SU-DHL-6 (cell line): ENCODE data around the gene TDG.
"Not testable (repeated sequence)": the region's sequence is repeated elsewhere in the genome, so short reads cannot be mapped to it uniquely, and the experiment has no call there.

Experiments
- H2AFZ ChIP-seq: fragments of 200-600 bp; sonication (generic); 2 replicates; pipeline ENCODE4 v1.6.1; 2014; ENCODE audit warnings: low read depth, mild to moderate bottlenecking, moderate library complexity, mixed read lengths, antibody characterized with exemption, low read length; ENCODE audit not compliant: severe bottlenecking
- H3F3A ChIP-seq: fragments of 200-600 bp; shearing (Covaris generic); 2 replicates; pipeline ENCODE4 v1.6.0; 2016; ENCODE audit warnings: antibody characterized with exemption, mild to moderate bottlenecking; ENCODE audit not compliant: insufficient read depth
- H3K27ac ChIP-seq: fragments of 200-600 bp; sonication (generic); 2 replicates; pipeline ENCODE4 v1.5.1; 2016; ENCODE audit warnings: low read depth, mild to moderate bottlenecking, low read length, moderate library complexity, mixed read lengths
- H3K27me3 ChIP-seq: fragments of 200-600 bp; sonication (generic), shearing (Covaris generic); 2 replicates; pipeline ENCODE4 v1.6.0; 2014; ENCODE audit warnings: mild to moderate bottlenecking, low read length
- H3K36me3 ChIP-seq: fragments of 200-600 bp; sonication (generic); 2 replicates; pipeline ENCODE4 v1.6.1; 2014; ENCODE audit warnings: mild to moderate bottlenecking, low read length, mixed read lengths
- H3K4me2 ChIP-seq: fragments of 300-600, 200-600 bp; shearing (Covaris generic), sonication (generic); 2 replicates; pipeline ENCODE4 v1.6.0; 2014; ENCODE audit warnings: low read length, low read depth, mild to moderate bottlenecking; ENCODE audit not compliant: poor library complexity, severe bottlenecking
- H3K4me3 ChIP-seq: fragments of 200-600 bp; sonication (generic); 2 replicates; pipeline ENCODE4 v1.5.1; 2014; ENCODE audit warnings: antibody characterized with exemption, low read length, mild to moderate bottlenecking, mixed read lengths; ENCODE audit not compliant: insufficient read depth, poor library complexity, severe bottlenecking
- H3K79me2 ChIP-seq: fragments of 200-600 bp; sonication (generic); 2 replicates; pipeline ENCODE4 v1.6.1; 2014; ENCODE audit warnings: mild to moderate bottlenecking, low read length, moderate library complexity; ENCODE audit not compliant: insufficient read depth
- H3K9ac ChIP-seq: fragments of 200-600 bp; sonication (generic); 2 replicates; pipeline ENCODE4 v1.7.0; 2014; ENCODE audit warnings: mild to moderate bottlenecking, low read length
- H3K9me2 ChIP-seq: fragments of 200-600 bp; sonication (generic); replicated peaks from 2 replicates; pipeline ENCODE4 v1.6.1; 2014; ENCODE audit warnings: low read length; ENCODE audit not compliant: insufficient read depth
- H3K9me3 ChIP-seq: fragments of 200-600 bp; sonication (generic); 2 replicates; pipeline ENCODE4 v1.6.1; 2014; ENCODE audit warnings: low read length, mixed read lengths; ENCODE audit not compliant: insufficient read depth
- H4K20me1 ChIP-seq: fragments of 200-600 bp; sonication (generic); 2 replicates; pipeline ENCODE4 v1.6.1; 2014; ENCODE audit warnings: low read depth, mild to moderate bottlenecking, antibody characterized with exemption, low read length, moderate library complexity, mixed read lengths
- EZH2phosphoT487 ChIP-seq: fragments of 200-600 bp; sonication (generic), shearing (Covaris generic); conservative IDR thresholded peaks from 2 replicates; pipeline ENCODE4 v1.6.1; 2018; ENCODE audit warnings: mild to moderate bottlenecking, antibody characterized with exemption, low read length, moderate library complexity, mixed read lengths
- TF ChIP-seq, protein P1 (sequence below): fragments of 200-600 bp; sonication (generic); IDR thresholded peaks from one replicate; pipeline ENCODE4 v1.5.1; 2017; ENCODE audit warnings: antibody characterized with exemption, mild to moderate bottlenecking, low read length, moderate library complexity; ENCODE audit not compliant: insufficient read depth, poor library complexity, severe bottlenecking

TDG gene

DNA sequence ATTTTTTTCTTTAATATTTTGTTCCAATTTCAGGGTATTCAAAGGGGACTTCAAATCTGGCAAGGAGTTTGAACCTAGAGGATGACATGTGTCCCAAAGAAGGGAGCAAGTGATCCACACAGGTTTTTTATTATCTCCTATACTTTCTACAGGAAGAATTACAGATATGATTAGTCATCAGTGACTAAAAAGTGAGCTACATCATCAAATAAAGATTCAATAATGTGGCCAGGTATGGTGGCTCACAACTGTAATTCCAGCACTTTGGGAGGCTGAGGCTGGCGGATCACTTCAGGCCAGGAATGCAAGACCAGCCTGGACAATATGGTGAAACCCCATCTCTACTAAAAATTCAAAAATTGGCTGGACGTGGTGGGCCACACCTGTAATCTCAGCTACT is 60.1 kb downstream of the TDG start:
- Histone ChIP-seq H3K4me3 (no peak overlapping the region), H3K9ac (no peak overlapping the region), H3F3A (no peaks in the 10 kb centered on the region), H3K9me2 (no peaks in the 10 kb centered on the region), H3K27ac (no peak overlapping the region), H3K4me2 (no peak overlapping the region), H3K9me3 (no peaks in the 10 kb centered on the region), H3K79me2 (no peaks in the 10 kb centered on the region), H3K36me3 (no peaks in the 10 kb centered on the region), H2AFZ (no peak overlapping the region), H3K27me3 (no peaks in the 10 kb centered on the region), H4K20me1 (no peaks in the 10 kb centered on the region)
- TF ChIP-seq EZH2phosphoT487 = no peak
- TF ChIP-seq, protein P1, sequence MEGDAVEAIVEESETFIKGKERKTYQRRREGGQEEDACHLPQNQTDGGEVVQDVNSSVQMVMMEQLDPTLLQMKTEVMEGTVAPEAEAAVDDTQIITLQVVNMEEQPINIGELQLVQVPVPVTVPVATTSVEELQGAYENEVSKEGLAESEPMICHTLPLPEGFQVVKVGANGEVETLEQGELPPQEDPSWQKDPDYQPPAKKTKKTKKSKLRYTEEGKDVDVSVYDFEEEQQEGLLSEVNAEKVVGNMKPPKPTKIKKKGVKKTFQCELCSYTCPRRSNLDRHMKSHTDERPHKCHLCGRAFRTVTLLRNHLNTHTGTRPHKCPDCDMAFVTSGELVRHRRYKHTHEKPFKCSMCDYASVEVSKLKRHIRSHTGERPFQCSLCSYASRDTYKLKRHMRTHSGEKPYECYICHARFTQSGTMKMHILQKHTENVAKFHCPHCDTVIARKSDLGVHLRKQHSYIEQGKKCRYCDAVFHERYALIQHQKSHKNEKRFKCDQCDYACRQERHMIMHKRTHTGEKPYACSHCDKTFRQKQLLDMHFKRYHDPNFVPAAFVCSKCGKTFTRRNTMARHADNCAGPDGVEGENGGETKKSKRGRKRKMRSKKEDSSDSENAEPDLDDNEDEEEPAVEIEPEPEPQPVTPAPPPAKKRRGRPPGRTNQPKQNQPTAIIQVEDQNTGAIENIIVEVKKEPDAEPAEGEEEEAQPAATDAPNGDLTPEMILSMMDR = no peak

DNA sequence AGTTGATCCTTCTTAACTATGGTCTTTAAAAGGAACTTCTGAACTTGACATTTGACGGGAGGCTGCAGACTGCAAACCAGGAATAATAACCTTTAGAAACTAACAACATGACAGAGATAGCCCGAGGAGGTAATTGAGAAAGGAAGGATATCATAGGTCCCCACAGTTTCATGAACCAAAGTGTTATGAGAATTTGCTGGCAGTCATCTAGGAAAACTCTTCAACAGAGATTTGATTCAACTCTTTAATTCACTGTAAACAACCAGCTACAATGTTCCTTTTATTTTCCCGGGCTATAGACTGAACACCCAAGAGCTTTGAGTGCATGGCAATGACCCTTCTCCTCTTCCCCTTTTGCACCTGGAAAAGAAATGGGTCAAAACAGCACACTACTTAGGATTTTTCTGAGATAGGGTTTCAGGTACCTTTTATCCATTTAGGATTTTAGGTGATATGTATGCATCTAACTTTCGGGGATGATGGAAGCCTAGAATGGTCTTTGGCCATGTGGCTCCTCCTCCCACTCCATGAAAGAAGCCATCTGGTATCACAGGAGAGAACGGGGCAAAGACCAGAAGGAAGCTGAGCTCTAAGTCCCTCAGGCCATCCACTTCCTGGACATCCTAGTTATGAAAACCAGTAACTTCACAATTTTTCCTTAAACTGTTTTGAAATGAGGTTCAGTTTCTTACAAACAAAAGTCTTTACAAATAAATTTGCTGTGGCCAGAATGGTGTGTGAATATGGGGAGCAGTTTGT is 61.3 kb downstream of the TDG start:
- H3K4me2 ChIP-seq = no peak overlapping the region
- no peaks in the 10 kb centered on the region for H3K27me3 ChIP-seq
- H3K27ac ChIP-seq = no peak overlapping the region
- H2AFZ ChIP-seq = no peak overlapping the region
- H4K20me1 ChIP-seq = no peaks in the 10 kb centered on the region
- H3K9me3 ChIP-seq = no peaks in the 10 kb centered on the region
- H3K36me3 ChIP-seq = no peaks in the 10 kb centered on the region
- no peak overlapping the region for H3K4me3 ChIP-seq
- no peaks in the 10 kb centered on the region for H3K79me2 ChIP-seq
- no peak overlapping the region for H3K9ac ChIP-seq
- TF ChIP-seq, protein P1 = no peak
- TF ChIP-seq EZH2phosphoT487 = no peak
- H3K9me2 ChIP-seq = no peaks in the 10 kb centered on the region
- no peaks in the 10 kb centered on the region for H3F3A ChIP-seq

DNA sequence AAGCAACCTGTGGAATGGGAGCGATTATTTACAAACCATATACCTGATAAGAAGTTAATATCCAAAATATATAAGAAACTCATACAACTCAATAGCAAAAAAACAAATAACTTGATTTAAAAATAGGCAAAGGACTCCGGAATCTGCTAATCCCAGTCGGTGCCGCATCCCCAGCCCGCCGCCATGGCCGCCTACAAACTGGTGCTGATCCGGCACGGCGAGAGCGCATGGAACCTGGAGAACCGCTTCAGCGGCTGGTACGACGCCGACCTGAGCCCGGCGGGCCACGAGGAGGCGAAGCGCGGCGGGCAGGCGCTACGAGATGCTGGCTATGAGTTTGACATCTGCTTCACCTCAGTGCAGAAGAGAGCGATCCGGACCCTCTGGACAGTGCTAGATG is 64.9 kb downstream of the TDG start:
- not testable (repeated sequence) for H3K4me3 ChIP-seq, H3K27ac ChIP-seq, H4K20me1 ChIP-seq, H2AFZ ChIP-seq, H3K4me2 ChIP-seq, H3F3A ChIP-seq, H3K9me2 ChIP-seq, H3K79me2 ChIP-seq, H3K36me3 ChIP-seq, H3K9ac ChIP-seq, H3K27me3 ChIP-seq, H3K9me3 ChIP-seq

- H3K27me3 ChIP-seq, H4K20me1 ChIP-seq, H2AFZ ChIP-seq, H3K4me3 ChIP-seq, H3K9me3 ChIP-seq, H3K79me2 ChIP-seq, H3K9me2 ChIP-seq, H3K4me2 ChIP-seq, H3F3A ChIP-seq, H3K27ac ChIP-seq, H3K36me3 ChIP-seq, H3K9ac ChIP-seq: not testable (repeated sequence)
Measured at GRCh38 chr12:104036143-104036542, 70.5 kb downstream of the TDG start.
